ENCODE data around the gene CAMK1D.

DNA sequence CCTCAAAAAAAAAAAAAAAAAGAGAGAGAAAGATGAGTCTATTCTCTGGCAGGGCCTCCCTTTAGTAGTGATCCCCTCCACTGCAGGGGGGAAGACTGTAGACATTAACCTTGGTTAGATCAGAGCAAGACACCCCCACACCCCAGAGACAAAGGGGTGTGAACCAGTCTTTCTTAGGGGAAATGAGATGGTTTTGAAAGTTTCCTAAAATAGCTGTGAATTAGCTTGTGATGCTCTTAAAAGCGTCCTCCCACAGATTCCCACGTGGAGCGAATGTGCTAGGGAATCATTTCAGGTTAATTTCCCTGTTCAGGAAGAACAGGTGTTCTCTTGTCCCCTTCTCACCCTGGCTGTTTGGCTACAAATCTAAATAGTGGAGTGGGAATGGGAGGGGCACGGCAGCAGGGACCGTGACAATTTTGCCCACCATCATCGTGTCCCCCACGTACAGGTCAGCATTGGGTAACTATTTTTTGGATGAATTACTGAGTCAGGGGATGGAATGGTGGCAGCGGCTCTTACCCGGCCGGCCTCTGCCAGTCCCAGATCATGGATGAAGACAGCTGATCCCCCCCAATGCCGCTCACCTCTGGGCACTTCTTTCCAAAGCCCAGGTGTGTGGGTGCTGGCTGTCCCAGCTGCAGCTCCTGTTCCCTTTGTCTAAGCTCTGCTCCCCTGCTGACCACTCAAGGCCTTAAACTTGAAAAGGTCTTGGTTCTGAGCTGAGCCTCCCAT, 499.3 kb downstream of the CAMK1D start:
- TF ChIP-seq, protein P1, sequence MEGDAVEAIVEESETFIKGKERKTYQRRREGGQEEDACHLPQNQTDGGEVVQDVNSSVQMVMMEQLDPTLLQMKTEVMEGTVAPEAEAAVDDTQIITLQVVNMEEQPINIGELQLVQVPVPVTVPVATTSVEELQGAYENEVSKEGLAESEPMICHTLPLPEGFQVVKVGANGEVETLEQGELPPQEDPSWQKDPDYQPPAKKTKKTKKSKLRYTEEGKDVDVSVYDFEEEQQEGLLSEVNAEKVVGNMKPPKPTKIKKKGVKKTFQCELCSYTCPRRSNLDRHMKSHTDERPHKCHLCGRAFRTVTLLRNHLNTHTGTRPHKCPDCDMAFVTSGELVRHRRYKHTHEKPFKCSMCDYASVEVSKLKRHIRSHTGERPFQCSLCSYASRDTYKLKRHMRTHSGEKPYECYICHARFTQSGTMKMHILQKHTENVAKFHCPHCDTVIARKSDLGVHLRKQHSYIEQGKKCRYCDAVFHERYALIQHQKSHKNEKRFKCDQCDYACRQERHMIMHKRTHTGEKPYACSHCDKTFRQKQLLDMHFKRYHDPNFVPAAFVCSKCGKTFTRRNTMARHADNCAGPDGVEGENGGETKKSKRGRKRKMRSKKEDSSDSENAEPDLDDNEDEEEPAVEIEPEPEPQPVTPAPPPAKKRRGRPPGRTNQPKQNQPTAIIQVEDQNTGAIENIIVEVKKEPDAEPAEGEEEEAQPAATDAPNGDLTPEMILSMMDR (IDR thresholded peaks at IDR 0.05): no peak
- TF ChIP-seq POLR2A (IDR thresholded peaks at IDR 0.05): no peak
- TF ChIP-seq POLR2AphosphoS5 (IDR thresholded peaks at IDR 0.05): no peak

All from breast epithelium (tissue), 3 donors.